ENCODE data around the gene TMEM212.

The TMEM212 gene

GRCh38 chr3:171883257-171883892 is 40.2 kb downstream of the TMEM212 start:
- H3K4me3 ChIP-seq (ENCODE audit: low read depth, low read length): no peak overlapping the region
- no peak for DNase-seq (ENCODE audit: low read depth)

GRCh38 chr3:171883893-171884279 is 40.7 kb downstream of the TMEM212 start:
- no peak for TF ChIP-seq CTCF (IDR thresholded peaks at IDR 0.05; ENCODE audit: control insufficient read depth, extremely low read depth, insufficient read depth)
- no peak for DNase-seq (ENCODE audit: low read depth)

More at GRCh38 chr3:171883257-171883892, 40.2 kb downstream of the TMEM212 start:
- no peak for TF ChIP-seq CTCF (IDR thresholded peaks at IDR 0.05; ENCODE audit: control insufficient read depth, extremely low read depth, insufficient read depth)

GRCh38 chr3:171888466-171888865 is 45.3 kb downstream of the TMEM212 start:
- no peak for DNase-seq (ENCODE audit: low read depth)
- TF ChIP-seq CTCF (IDR thresholded peaks at IDR 0.05; ENCODE audit: control insufficient read depth, extremely low read depth, insufficient read depth): no peak
- H3K4me3 ChIP-seq (ENCODE audit: low read depth, low read length): no peak overlapping the region

More at GRCh38 chr3:171883893-171884279, 40.7 kb downstream of the TMEM212 start:
- no peak overlapping the region for H3K4me3 ChIP-seq (ENCODE audit: low read depth, low read length)

- no peak overlapping the region for H3K4me3 ChIP-seq (ENCODE audit: low read depth, low read length)
- no peak for TF ChIP-seq CTCF (IDR thresholded peaks at IDR 0.05; ENCODE audit: control insufficient read depth, extremely low read depth, insufficient read depth)
- no peak for DNase-seq (ENCODE audit: low read depth)
Measured at GRCh38 chr3:171890398-171890797, 47.2 kb downstream of the TMEM212 start.

- TF ChIP-seq CTCF (IDR thresholded peaks at IDR 0.05; ENCODE audit: control insufficient read depth, extremely low read depth, insufficient read depth): no peak
- H3K4me3 ChIP-seq (ENCODE audit: low read depth, low read length): no peak overlapping the region
- no peak for DNase-seq (ENCODE audit: low read depth)
Measured at GRCh38 chr3:171892457-171892856, 49.3 kb downstream of the TMEM212 start.

- no peak for TF ChIP-seq CTCF (IDR thresholded peaks at IDR 0.05; ENCODE audit: control insufficient read depth, extremely low read depth, insufficient read depth)
- H3K4me3 ChIP-seq (ENCODE audit: low read depth, low read length): no peak overlapping the region
- no peak for DNase-seq (ENCODE audit: low read depth)
Measured at GRCh38 chr3:171895291-171895690, 52.1 kb downstream of the TMEM212 start.

GRCh38 chr3:171895900-171896299 is 52.8 kb downstream of the TMEM212 start:
- no peak for TF ChIP-seq CTCF (IDR thresholded peaks at IDR 0.05; ENCODE audit: control insufficient read depth, extremely low read depth, insufficient read depth)
- no peak for DNase-seq (ENCODE audit: low read depth)
- no peak overlapping the region for H3K4me3 ChIP-seq (ENCODE audit: low read depth, low read length)
